Measurements from ENCODE around the gene CELF2.

Gene CELF2

DNA sequence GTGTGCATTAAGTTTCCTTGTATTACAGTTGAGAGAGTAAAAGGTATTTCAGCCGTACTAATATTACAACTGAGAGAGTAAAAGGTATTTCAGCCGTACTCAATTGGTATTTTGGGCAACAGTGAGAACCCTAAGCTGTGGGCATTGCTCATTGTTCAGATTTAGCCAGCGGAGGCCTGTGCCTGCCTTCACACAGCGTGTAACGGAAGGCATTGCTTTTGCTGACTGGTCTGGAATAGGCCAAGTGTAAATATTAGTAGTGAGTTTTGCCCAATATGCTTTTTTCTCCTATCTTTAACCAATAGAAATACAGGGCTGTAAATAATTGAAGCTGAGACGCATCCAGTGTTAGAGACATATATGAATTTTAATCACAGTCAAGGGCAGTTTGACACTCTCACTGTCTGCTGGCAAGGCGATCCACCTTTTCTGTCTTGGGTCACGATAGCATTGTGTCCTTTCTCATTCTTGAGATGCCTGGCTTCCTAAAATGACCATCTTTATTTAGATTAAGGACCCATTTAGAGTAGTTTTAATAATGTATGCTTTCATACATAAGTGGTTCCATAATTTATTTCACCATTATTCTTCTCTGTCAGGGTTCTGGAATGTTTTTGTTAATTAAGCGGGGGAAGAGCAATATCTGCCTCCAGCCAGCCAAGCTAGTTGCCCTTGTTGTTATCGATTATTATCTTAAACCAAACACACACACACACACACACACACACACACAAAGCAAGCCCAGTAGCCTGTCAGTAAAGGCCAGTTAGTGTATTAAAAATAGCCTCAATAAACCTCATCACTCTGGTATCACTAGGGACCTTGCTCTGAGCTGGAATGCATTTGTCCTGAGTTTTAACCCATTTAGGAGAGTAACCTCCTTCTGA lies 130.7 kb downstream of the CELF2 start:
- POLR2A ChIA-PET, result no interaction called here
- DNase-seq (ENCODE audit: extremely low spot score), result no peak
- TF ChIP-seq, protein P1, sequence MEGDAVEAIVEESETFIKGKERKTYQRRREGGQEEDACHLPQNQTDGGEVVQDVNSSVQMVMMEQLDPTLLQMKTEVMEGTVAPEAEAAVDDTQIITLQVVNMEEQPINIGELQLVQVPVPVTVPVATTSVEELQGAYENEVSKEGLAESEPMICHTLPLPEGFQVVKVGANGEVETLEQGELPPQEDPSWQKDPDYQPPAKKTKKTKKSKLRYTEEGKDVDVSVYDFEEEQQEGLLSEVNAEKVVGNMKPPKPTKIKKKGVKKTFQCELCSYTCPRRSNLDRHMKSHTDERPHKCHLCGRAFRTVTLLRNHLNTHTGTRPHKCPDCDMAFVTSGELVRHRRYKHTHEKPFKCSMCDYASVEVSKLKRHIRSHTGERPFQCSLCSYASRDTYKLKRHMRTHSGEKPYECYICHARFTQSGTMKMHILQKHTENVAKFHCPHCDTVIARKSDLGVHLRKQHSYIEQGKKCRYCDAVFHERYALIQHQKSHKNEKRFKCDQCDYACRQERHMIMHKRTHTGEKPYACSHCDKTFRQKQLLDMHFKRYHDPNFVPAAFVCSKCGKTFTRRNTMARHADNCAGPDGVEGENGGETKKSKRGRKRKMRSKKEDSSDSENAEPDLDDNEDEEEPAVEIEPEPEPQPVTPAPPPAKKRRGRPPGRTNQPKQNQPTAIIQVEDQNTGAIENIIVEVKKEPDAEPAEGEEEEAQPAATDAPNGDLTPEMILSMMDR (IDR thresholded peaks at IDR 0.05; ENCODE audit: control extremely low read depth, extremely low read depth, low read depth, missing control alignments), result no peak
- CTCF ChIA-PET, result interaction anchor here (1.3 to 3.4 kb wide), 7 partner anchors 11 to 123 kb away, joined by 3 to 34 read pairs (median 5); no protein-coding TSS in a partner anchor

DNA sequence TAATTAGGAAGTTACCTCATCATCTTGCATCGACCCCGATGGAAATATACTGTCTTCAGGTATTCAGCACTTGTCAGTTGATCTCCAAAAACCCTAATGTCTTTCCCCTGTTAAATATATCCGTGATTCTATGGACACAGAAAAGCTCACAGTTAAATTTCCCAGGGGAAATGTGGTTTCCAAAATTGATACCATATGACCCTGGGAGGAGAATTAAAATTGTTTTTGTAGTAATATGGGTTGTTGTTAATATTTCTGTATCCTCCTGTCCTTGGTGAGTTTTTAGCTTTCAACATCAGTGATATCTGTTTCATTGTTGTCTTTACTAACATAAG lies 132.1 kb downstream of the CELF2 start:
- DNase-seq (ENCODE audit: extremely low spot score), result no peak
- TF ChIP-seq, protein P1 (IDR thresholded peaks at IDR 0.05; ENCODE audit: control extremely low read depth, extremely low read depth, low read depth, missing control alignments), result no peak
- CTCF ChIA-PET, result interaction anchor here (1.2 to 3.4 kb wide), 8 partner anchors 10 to 121 kb away, joined by 3 to 34 read pairs (median 6); no protein-coding TSS in a partner anchor
- POLR2A ChIA-PET, result interaction anchor here (1.4 kb wide), 1 partner anchor 15 kb away, joined by 4 read pairs; no protein-coding TSS in a partner anchor

DNA sequence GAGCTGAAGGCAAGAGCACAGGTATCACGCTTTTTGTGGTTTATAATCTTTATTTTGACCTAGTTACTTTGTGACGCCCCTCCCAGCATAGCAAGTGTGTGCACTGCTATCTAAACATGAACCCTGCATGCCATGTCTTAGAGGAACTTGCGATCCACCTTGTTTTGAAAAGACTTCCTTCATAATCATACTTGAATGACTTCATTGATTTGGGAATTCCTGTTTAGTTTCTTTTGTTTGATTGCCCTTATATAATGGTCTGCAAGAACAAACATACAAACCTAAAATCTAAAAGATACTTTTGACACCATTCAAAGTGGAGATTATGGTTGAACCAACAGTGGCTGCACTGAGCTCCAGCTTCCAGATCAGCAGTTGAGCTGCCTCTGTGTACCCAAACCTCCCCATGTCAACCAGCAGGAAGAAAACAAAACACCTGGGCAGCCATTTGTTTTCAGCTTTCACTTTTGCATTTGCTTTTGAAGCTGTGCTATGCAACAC lies 132.6 kb downstream of the CELF2 start:
- DNase-seq (ENCODE audit: extremely low spot score), result no peak
- TF ChIP-seq, protein P1 (IDR thresholded peaks at IDR 0.05; ENCODE audit: control extremely low read depth, extremely low read depth, low read depth, missing control alignments), result no peak
- ChIA-PET POLR2A (interaction anchor here (1.4 kb wide), 1 partner anchor 15 kb away, joined by 4 read pairs; no protein-coding TSS in a partner anchor), CTCF (interaction anchor here (1.2 to 3.4 kb wide), 8 partner anchors 9 to 121 kb away, joined by 3 to 34 read pairs (median 6); no protein-coding TSS in a partner anchor)

- CTCF ChIA-PET, result interaction anchor here (1.5 to 3.4 kb wide), 5 partner anchors 9 to 120 kb away, joined by 5 to 34 read pairs (median 15); no protein-coding TSS in a partner anchor
These were observed 133.3 kb downstream of the CELF2 start for GRCh38 chr10:11150879-11151415.

DNA sequence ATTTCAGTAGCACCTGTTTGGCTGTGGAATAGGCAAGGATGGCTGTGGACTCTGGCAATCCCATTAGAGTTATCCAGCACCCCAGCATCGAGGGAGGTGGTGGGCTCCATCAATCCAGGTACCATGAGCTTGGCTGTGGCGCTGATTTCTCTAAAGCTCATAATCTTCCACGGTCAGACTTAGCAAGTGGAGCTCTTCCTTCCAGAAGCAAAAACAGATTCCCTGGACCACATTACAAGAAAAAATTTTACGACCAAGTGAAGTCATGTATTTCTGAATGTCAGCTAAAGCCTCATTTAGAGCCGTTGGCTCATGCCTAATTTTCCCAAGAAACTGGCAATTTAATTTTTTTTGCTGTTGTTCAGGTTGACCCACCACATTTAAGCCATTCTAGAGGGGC lies 135.1 kb downstream of the CELF2 start:
- TF ChIP-seq, protein P1 (IDR thresholded peaks at IDR 0.05; ENCODE audit: control extremely low read depth, extremely low read depth, low read depth, missing control alignments), result no peak
- POLR2A ChIA-PET, result no interaction called here
- no peak for DNase-seq (ENCODE audit: extremely low spot score)
- CTCF ChIA-PET, result interaction anchor here (0.8 to 4.4 kb wide), 5 partner anchors 8 to 136 kb away, joined by 3 to 27 read pairs (median 4); no protein-coding TSS in a partner anchor

More at GRCh38 chr10:11150879-11151415, 133.3 kb downstream of the CELF2 start:
- POLR2A ChIA-PET, result interaction anchor here (1.4 kb wide), 1 partner anchor 14 kb away, joined by 4 read pairs; no protein-coding TSS in a partner anchor
- DNase-seq (ENCODE audit: extremely low spot score), result no peak
- TF ChIP-seq, protein P1 (IDR thresholded peaks at IDR 0.05; ENCODE audit: control extremely low read depth, extremely low read depth, low read depth, missing control alignments), result no peak

GRCh38 chr10:11153245-11153644 lies 135.6 kb downstream of the CELF2 start:
- ChIA-PET CTCF (interaction anchor here (0.8 to 4.4 kb wide), 4 partner anchors 8 to 137 kb away, joined by 3 to 27 read pairs (median 6); no protein-coding TSS in a partner anchor), POLR2A (no interaction called here)
- TF ChIP-seq, protein P1 (IDR thresholded peaks at IDR 0.05; ENCODE audit: control extremely low read depth, extremely low read depth, low read depth, missing control alignments), result no peak
- no peak for DNase-seq (ENCODE audit: extremely low spot score)

All from GM10248 (cell line).